ENCODE results near the gene GUCY1A1.

GUCY1A1 gene

DNA sequence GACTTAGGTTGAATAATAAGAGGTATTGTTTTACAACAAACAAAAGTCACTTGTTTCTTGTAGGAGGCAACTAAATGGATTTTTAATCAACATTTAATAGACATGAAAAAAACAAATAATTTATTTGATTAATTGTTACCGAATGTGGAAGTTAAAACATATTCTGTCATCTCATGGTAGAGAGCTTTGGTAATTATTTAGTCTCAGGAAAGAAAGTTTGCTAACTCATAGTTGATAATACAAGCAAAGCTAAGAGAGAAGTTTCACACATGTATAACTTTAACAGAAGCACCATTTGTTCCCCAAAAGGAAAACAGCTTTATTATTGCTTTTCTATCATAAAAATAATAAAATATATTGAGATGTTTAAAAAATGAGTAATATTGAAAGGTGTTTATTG, 44.9 kb downstream of the GUCY1A1 start:
- no peak for DNase-seq
- in situ Hi-C loops (cut with HindIII; ENCODE audit: low pct_ligation_motif_present, low pct_unique_long_range_greater_than_20kb, low sequenced_read_pairs) = no loop called here

DNA sequence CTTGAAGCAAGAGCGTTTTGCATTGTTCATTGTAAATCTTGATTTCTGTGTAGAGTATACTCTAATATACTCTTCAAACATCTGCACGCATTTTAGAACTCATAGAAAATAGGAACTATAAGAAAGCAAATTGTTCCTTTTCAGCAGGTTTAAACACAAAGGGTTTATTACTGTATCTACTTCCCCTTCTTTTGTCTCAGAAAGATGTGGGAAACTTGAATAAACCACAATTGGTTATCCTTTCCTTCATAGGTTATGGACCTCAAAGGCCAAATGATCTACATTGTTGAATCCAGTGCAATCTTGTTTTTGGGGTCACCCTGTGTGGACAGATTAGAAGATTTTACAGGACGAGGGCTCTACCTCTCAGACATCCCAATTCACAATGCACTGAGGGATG, 46.2 kb downstream of the GUCY1A1 start:
- DNase-seq = no peak
- in situ Hi-C loops (cut with HindIII; ENCODE audit: low pct_ligation_motif_present, low pct_unique_long_range_greater_than_20kb, low sequenced_read_pairs) = no loop called here

DNA sequence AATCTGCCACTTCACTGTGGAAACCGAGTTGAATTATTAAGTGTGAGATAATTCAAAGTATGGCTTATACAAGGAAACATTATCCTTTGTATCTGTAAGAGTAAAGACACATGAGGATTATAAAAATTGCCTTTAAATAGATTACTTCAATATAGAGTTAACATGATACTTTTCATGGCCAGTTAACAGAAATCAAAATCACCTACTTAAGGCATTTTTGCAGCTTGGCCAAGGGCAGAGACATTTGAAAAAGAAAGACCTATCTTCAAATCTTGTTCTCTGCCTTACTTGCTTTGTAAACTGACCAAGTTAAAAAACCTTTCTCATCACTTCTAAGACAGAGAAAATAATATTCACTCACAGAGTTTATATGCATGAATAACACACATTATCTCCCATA, 47.3 kb downstream of the GUCY1A1 start:
- DNase-seq = no peak
- in situ Hi-C loops (cut with HindIII; ENCODE audit: low pct_ligation_motif_present, low pct_unique_long_range_greater_than_20kb, low sequenced_read_pairs) = no loop called here

DNA sequence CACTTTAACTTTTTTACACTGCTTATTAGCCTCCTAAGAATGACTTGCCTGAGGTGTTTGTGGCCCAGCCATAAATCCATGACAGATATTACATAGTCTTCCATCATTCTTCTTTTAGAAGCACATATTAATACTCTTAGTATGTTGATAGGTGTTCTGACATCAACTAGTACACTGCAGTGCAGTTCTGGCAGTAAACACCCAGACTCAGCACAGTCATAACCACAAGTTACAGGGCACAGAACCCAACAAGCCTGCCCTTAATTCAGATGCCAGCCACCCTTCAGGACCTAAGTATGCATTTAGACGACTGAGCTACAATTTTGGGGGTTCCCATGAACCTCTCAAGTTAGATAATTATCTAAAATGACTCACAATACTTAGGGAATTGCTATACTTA, 55.7 kb downstream of the GUCY1A1 start:
- no peak for DNase-seq
- in situ Hi-C loops (cut with HindIII; ENCODE audit: low pct_ligation_motif_present, low pct_unique_long_range_greater_than_20kb, low sequenced_read_pairs) = no loop called here

DNA sequence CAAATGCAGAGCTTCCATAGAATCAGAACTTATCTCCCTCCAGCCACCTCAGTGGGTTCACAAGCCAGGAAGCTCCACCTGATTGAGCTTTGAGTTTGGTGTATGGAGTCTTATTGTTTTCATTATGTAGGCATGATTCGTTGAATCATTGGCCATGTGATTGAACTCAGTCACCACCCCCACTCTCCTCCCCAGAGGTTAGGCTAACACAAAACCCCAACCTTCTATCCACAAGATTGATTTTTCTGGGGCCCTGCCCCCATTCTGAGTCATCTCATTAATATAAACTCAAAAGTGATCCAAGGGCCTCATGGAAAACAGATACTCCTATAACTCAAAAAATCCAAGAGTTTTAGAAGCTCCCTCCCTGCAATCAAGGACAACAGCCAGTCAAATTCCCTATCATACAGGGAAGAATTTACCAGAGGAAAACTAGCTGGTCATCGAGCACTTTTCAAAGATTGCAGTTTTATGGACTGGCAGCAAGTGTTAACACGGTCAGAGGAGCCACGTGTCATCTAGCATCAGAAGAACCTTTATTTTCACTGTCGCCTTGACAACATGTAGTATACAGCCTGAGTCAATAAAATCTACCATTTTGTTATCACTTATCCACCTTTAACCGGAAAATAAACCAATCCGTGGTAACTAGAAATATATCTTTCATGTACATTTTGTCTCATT, 56.3 kb downstream of the GUCY1A1 start:
- peak; percentile 27 for DNase-seq
- in situ Hi-C loops (cut with HindIII; ENCODE audit: low pct_ligation_motif_present, low pct_unique_long_range_greater_than_20kb, low sequenced_read_pairs) = no loop called here

DNA sequence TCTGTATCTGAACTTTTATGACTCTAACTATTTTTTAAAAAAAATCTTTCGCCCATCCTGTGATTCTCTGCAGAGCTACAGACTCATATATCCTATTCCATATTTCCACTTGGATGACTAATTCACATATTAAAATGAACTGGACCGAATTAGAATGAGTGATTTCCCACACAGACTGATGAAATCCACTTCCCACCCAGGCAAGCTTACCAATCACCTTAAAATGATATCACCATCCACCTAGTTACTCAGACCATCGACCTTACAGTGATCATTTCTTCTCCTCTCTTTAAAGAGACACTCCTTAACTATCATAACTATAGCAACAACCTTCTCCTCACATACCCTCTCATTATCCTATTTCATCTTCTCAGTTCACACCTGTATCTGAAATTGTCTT, 58.1 kb downstream of the GUCY1A1 start:
- in situ Hi-C loops (cut with HindIII; ENCODE audit: low pct_ligation_motif_present, low pct_unique_long_range_greater_than_20kb, low sequenced_read_pairs) = no loop called here
- DNase-seq = no peak

DNA sequence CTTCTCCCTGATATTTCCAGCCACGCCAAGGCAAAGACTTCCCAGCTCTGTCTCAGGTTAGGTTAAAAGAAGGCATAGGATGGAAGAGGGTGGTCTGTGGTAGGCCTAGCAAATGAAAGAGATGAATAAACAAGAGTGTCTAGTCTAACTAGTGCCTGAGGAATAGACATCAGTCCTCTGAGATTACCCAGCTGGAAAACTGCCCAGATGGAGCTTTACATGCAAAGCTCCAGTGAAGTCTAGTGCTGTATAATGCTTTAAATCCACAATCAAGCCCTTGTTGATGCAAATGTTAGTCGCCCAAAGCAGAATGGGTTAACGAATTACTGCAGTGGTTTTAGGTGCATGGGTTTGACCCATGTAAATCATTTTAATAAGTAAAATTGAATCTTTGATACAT, 67.4 kb downstream of the GUCY1A1 start:
- no peak for DNase-seq
- in situ Hi-C loops (cut with HindIII; ENCODE audit: low pct_ligation_motif_present, low pct_unique_long_range_greater_than_20kb, low sequenced_read_pairs) = no loop called here

DNA sequence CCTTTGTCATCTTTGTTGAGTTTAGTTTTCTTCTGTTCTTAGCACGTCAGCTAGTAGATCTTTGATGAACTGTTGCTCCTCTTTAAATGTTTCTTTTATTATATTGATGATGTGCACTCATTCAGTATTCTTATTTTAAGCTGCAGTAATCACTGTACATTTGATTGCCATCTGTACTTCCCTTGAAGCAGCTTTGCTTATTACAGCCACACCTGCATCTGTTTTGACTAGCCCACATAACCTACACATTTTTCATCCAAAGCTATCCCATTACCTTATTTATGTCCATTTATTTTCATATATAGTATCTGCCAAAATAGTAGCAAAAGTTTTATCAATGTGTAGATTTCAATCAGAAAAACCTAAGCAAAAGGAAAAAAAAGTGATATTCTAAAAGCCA, 68.3 kb downstream of the GUCY1A1 start:
- no peak for DNase-seq
- in situ Hi-C loops (cut with HindIII; ENCODE audit: low pct_ligation_motif_present, low pct_unique_long_range_greater_than_20kb, low sequenced_read_pairs) = no loop called here

DNA sequence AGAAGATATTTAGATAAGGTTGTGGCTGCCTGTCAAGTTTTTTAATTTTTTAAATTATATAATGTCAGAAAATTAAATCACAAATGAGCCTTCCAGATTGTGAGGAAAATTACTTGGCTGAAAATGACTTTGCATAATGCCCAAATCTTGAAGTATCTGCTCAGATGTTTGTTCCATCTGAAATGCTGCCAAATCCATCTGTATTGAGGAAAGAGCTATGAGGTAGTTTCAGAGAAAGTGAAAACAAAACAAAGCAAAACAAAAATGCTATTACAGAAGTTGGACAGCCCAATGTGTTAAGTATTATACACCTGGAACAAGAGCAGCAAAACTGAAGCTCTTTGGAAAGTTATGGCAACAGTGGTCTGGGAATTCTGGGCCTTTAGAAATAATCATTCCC, 68.8 kb downstream of the GUCY1A1 start:
- in situ Hi-C loops (cut with HindIII; ENCODE audit: low pct_ligation_motif_present, low pct_unique_long_range_greater_than_20kb, low sequenced_read_pairs) = no loop called here

DNA sequence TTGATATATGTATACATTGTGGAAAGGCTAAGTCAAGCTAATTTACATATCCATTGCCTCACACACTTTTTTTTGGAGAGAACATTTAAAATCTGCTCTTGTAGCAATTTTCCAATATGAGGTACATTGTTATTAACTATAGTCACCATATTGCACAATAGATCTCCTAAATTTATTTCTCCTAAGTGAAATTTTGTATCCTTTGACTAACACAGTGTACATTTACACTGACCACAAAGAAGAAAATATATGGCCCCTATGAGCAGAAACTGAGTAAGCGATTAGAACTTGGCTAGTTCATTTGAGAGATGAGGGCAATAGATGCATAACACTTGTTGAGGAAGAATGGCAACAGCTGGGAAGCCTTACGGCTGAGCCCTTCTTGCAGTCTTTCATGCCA, 71.9 kb downstream of the GUCY1A1 start:
- no peak for DNase-seq
- in situ Hi-C loops (cut with HindIII; ENCODE audit: low pct_ligation_motif_present, low pct_unique_long_range_greater_than_20kb, low sequenced_read_pairs) = no loop called here

More for the DNA sequence above, 68.8 kb downstream of the GUCY1A1 start:
- no peak for DNase-seq

DNA sequence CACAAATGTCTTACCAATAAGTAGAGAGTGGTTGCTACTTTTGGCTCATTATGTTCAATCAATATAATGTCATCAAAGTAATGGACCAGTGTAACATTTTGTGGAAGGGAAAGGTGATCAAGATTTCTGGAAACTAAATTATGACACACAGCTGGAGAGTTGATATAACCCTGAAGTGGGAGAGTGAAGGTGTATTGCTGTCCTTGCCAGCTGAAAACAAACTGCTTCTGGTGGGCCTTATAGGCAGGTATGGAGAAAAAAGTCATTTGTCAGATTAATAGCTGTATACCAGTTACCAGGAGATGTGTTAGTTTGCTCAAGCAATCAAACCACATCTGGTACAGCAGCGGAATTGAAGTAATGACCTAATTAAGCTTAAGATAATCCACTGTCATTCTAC, 74.9 kb downstream of the GUCY1A1 start:
- in situ Hi-C loops (cut with HindIII; ENCODE audit: low pct_ligation_motif_present, low pct_unique_long_range_greater_than_20kb, low sequenced_read_pairs) = no loop called here
- DNase-seq = no peak

DNA sequence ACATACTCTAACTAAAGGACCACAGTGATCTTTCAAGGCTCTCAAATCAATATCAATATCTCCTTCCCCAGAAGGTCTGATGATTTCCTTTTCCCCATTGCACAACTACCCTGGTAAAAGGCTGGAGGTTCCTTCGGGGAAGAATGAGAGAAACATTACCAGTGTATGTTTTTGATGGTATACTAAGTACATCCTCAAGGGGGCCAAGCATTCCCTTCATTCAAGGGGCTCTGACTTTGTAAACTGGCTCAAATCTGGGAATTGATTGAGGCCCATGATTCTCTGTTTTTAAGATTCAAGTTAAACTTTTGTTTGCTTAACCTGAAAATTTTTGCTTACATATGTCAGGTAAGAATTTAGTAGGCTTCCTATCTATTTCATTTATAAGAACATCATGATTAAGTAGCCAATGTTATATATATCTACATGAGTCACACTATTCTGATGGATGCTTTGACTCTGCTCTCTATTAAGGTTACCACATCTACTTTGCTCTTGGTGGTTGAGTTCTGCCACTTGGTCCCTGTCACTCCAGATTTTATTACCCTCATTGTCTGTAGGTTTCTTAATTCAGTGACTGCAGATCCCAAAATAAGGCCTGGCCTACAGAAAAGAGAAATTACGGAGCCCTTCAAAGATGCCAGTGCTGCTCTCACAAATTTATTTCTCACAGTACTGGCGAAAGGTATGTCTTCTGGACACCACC, 75.8 kb downstream of the GUCY1A1 start:
- DNase-seq = no peak
- in situ Hi-C loops (cut with HindIII; ENCODE audit: low pct_ligation_motif_present, low pct_unique_long_range_greater_than_20kb, low sequenced_read_pairs) = no loop called here

DNA sequence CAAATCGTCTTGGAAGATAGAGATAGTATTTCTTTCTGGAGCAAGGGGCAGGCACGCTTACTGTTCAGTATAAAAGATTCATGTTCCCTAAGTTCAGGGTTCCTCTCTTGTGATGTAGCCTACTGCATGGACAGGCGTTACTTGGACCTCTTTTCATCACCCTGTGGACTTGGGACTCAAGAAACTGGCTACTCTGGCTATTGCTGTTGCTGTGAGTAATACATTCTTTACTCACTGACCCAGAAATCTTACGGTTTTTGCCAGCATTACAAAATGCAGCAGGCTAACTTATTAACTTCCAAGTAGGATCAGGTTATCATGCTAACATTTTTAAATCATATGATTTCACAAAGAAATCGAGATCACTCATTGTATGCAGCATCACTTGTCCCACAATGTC, 79.3 kb downstream of the GUCY1A1 start:
- peak; percentile 82 for DNase-seq
- in situ Hi-C loops (cut with HindIII; ENCODE audit: low pct_ligation_motif_present, low pct_unique_long_range_greater_than_20kb, low sequenced_read_pairs) = no loop called here

DNA sequence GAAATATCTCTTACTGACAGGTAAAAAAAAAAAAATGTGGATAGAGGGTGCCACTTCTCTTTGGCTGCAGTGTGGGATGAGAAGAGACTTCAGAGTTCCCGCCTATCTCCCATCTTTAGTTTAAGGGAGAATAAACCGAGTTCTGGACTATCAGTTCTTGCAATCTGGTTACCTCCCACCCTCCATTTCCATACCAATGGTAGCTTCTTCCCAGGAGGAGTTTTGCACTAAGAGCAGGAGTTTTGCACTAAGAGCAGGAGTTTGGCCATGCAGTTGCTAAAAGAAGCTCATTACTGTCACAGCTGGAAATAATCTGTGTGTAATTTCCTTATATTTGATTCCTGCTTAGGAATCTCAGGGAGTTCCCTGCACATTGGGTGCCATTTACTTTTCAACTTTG, 81.4 kb downstream of the GUCY1A1 start:
- in situ Hi-C loops (cut with HindIII; ENCODE audit: low pct_ligation_motif_present, low pct_unique_long_range_greater_than_20kb, low sequenced_read_pairs) = no loop called here
- DNase-seq = no peak

DNA sequence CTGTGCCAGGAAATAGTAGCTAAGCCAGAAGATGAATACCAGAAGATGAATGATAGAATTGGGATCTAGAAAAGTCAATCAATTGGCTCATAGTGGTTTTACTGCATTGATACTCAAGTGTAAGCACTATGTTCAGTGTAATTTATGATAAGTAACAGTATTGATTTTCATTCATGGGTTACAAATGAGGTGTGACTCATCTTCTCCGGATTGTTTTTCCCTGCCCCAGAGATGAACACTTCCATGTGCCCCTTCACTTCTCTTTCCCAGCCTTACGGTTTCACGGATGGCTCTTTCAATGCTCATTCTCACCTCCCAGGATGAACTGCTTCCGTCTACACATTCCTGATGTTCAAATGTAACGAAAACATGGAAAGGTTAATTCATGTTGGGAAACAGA, 82.4 kb downstream of the GUCY1A1 start:
- in situ Hi-C loops (cut with HindIII; ENCODE audit: low pct_ligation_motif_present, low pct_unique_long_range_greater_than_20kb, low sequenced_read_pairs) = no loop called here
- no peak for DNase-seq

DNA sequence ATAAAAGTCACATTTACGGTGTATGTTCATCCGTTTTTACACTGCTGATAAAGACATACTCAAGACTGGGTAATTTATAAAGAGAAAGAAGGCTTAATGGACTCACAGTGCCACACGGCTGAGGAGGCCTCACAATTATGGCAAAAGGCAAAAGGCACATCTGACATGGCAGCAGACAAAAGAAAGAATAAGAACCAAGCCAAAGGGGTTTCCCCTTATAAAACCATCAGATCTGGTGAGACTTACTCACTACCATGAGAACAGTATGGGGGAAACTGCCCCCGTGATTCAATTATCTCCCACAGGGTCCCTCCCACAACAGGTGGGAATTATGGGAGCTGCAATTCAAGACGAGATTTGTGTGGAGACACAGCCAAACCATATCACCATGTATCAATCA, 84.9 kb downstream of the GUCY1A1 start:
- in situ Hi-C loops (cut with HindIII; ENCODE audit: low pct_ligation_motif_present, low pct_unique_long_range_greater_than_20kb, low sequenced_read_pairs) = no loop called here
- DNase-seq = no peak

DNA sequence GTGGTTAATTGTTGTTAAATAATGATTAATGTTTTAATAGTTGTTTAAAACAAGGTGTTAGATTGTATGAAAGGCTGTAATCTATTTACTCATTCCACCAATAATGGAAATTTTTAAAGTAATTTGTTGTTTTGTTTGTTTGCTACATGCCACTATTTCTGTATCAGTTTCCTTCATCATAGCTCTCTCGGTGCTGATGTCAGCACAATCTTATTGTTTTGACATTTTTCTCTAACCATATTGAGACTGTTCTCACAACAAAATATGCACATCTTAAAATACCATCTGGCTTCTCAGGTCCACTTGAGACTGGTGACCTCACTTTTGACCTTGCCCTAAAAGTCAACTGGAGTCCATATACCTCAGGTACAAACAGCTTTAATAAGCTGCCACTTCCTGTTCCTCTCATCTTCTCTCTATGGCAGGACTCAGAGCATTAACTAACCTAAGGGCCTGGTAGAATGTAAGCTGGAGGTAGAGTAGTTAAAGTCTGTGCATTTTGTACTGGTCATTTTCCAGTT, 91.2 kb downstream of the GUCY1A1 start:
- no peak for DNase-seq
- in situ Hi-C loops (cut with HindIII; ENCODE audit: low pct_ligation_motif_present, low pct_unique_long_range_greater_than_20kb, low sequenced_read_pairs) = no loop called here

DNA sequence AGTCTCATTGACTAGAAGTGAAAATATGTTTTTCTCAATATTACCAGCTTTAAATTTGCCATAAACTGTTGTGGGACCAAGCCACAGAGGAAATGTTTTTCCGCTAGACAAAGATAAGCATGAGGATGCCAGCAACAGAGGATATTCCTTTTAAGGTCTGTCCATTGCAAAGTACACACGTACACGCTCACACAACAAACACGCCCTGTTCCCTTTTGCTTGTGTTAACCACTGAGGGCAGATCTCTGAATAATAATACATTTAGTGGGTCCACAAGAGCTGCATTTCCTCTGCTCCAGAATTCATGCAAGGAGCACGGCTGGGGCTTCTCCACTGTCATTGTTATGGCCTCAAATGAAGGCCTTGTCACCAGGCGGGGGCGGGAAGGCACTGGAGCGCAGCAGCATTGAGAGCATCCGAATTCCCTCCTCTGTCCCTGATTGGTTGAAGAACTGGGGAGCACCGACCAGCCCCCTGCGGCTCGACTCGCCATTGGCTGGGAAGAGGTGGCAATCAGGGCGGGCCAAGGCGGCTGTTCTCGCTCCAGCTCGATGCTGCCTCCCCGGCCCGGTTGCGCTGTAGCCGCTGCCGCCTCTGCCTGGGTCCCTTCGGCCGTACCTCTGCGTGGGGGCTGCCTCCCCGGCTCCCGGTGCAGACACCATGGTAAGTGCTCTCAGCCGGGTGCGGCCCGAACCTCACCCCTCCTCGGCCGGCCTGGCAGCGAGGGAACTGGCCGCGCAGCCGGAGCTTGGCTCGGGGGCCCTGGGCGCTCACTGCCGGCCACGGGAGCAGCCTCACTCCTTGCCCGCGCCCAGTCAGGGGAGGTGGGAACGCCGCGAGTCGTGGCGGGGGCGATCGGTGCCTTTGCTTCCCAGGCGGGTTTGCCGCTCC, 92.1 kb downstream of the GUCY1A1 start, which contains the start of gene GUCY1B1:
Gene GUCY1B1, plus strand, starts transcription at position 541 of the 891 bp plus-strand sequence. Its CDS starts 120 bp downstream, at position 661.
- in situ Hi-C loops (cut with HindIII; ENCODE audit: low pct_ligation_motif_present, low pct_unique_long_range_greater_than_20kb, low sequenced_read_pairs) = no loop called here
- DNase-seq = peak; percentile 91
